Neural progenitor cell (in vitro differentiated cells): ENCODE measurements around the gene STX8. TPM values are rescaled to one million over a fixed set of nuclear protein-coding genes. Genes with fewer than 3 reads are reported as not detected.
A peak's percentile ranks its signal among the peaks of the same experiment; 100 is the strongest.

ENCODE experiments used
- DNase-seq: peaks from one replicate; pipeline ENCODE4 v3.0.0-alpha.2; 2016; ENCODE audit warnings: low spot score
- H2AFZ ChIP-seq: fragments of 200-600 bp; sonication (generic); replicated peaks from 2 replicates; pipeline ENCODE4 v1.6.1; 2016; ENCODE audit warnings: antibody characterized with exemption
- H3F3A ChIP-seq: fragments of 200-600 bp; sonication (generic); 2 replicates; pipeline ENCODE4 v1.6.1; 2016; ENCODE audit warnings: antibody characterized with exemption, low read depth
- H3K27ac ChIP-seq: fragments of 200-600 bp; sonication (generic); 2 replicates; pipeline ENCODE4 v1.5.1; 2016; ENCODE audit warnings: mild to moderate bottlenecking
- H3K27me3 ChIP-seq: fragments of 200-600 bp; sonication (generic); 2 replicates; pipeline ENCODE4 v1.6.1; 2016; ENCODE audit warnings: mild to moderate bottlenecking, moderate library complexity
- H3K36me3 ChIP-seq: fragments of 200-600 bp; sonication (generic); 2 replicates; pipeline ENCODE4 v1.5.1; 2016
- H3K4me1 ChIP-seq: fragments of 200-600 bp; sonication (generic); 2 replicates; pipeline ENCODE4 v1.6.1; 2016; ENCODE audit warnings: mixed run types
- H3K4me2 ChIP-seq: fragments of 200-600 bp; sonication (generic); 2 replicates; pipeline ENCODE4 v1.6.1; 2016
- H3K4me3 ChIP-seq: fragments of 200-600 bp; sonication (generic); 2 replicates; pipeline ENCODE4 v1.5.1; 2016
- H3K79me2 ChIP-seq: fragments of 200-600 bp; sonication (generic); 2 replicates; pipeline ENCODE4 v1.6.1; 2016; ENCODE audit warnings: low read depth
- H3K9ac ChIP-seq: fragments of 200-600 bp; sonication (generic); 2 replicates; pipeline ENCODE4 v1.6.1; 2016
- H3K9me3 ChIP-seq: fragments of 200-600 bp; sonication (generic); 2 replicates; pipeline ENCODE4 v1.5.1; 2016; ENCODE audit warnings: low read depth
- H4K20me1 ChIP-seq: fragments of 200-600 bp; sonication (generic); 2 replicates; pipeline ENCODE4 v1.6.1; 2016; ENCODE audit warnings: low read depth
- H3K27ac Mint-ChIP-seq: 3 replicates; pipeline ENCODE4 v1.8.0; 2021; ENCODE audit warnings: mixed read lengths
- H3K27me3 Mint-ChIP-seq: 2 replicates; pipeline ENCODE4 v1.8.0; 2022; ENCODE audit warnings: low read depth, mild to moderate bottlenecking, inconsistent platforms, moderate library complexity, mixed read lengths; ENCODE audit not compliant: insufficient read depth
- H3K36me3 Mint-ChIP-seq: 3 replicates; pipeline ENCODE4 v1.8.0; 2021; ENCODE audit warnings: mixed read lengths
- H3K4me1 Mint-ChIP-seq: 3 replicates; pipeline ENCODE4 v1.8.0; 2021; ENCODE audit warnings: mixed read lengths
- H3K4me3 Mint-ChIP-seq: 3 replicates; pipeline ENCODE4 v1.8.0; 2021; ENCODE audit warnings: mild to moderate bottlenecking, moderate library complexity, mixed read lengths
- H3K9me3 Mint-ChIP-seq: 3 replicates; pipeline ENCODE4 v1.8.0; 2020; ENCODE audit warnings: mixed read lengths
- CTCF ChIP-seq: fragments of 200-600 bp; sonication (generic); IDR thresholded peaks from 2 replicates; pipeline ENCODE4 v1.5.1; 2017; ENCODE audit warnings: antibody characterized with exemption, mild to moderate bottlenecking
- EZH2 ChIP-seq: fragments of 200-600 bp; sonication (generic); IDR thresholded peaks from 2 replicates; pipeline ENCODE4 v1.6.1; 2017; ENCODE audit warnings: antibody characterized with exemption, mild to moderate bottlenecking, moderate library complexity
- EZH2phosphoT487 ChIP-seq: fragments of 200-600 bp; sonication (generic); IDR thresholded peaks from 2 replicates; pipeline ENCODE4 v1.6.1; 2017; ENCODE audit warnings: antibody characterized with exemption
- total RNA-seq: library from RNA; depleted of rRNA; stranded (reverse); fragments of >200 nt; gene quantifications from 2 replicates; pipeline ENCODE4 v1.2.3, GENCODE V29; 2015; ENCODE audit warnings: low replicate concordance

STX8 gene
- total RNA-seq, 1 donor from 2014 or later, result 79.7 TPM

DNA sequence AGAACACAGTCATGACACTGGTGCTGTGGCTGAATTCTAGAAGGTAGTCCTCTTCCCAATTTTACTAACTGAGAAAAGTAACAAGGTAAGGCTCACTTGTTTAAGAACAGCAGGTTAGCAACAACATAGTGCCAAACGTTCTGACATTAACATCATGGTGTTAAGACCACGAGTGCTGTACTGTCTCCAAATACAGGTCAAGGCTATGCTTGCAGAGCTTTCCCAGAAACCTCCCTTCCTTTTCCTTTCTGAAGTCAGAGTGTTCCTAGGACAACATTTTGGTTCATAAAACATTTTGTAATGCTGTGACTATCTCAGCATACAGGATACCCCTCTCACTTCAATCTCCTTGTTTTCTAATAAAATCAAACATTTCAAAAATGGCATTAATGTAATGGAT is 144.0 kb downstream of the STX8 start:
- H3K4me1 Mint-ChIP-seq, result peaks cover 7% of the 10 kb centered on the region
- Histone ChIP-seq H3K36me3 (no peaks in the 10 kb centered on the region), H3K9me3 (no peaks in the 10 kb centered on the region), H3K4me1 (no peaks in the 10 kb centered on the region), H3K27me3 (no peaks in the 10 kb centered on the region), H3F3A (peaks cover 4% of the 10 kb centered on the region), H4K20me1 (no peaks in the 10 kb centered on the region), H3K4me3 (no peak overlapping the region), H3K27ac (no peak overlapping the region), H2AFZ (no peak overlapping the region), H3K79me2 (no peaks in the 10 kb centered on the region), H3K4me2 (no peak overlapping the region), H3K9ac (no peak overlapping the region)
- H3K36me3 Mint-ChIP-seq, result no peaks in the 10 kb centered on the region
- TF ChIP-seq EZH2 (no peak), CTCF (no peak), EZH2phosphoT487 (no peak)
- peaks cover 3% of the 10 kb centered on the region for H3K27me3 Mint-ChIP-seq
- H3K9me3 Mint-ChIP-seq, result no peaks in the 10 kb centered on the region
- no peak for DNase-seq
- no peak overlapping the region for H3K4me3 Mint-ChIP-seq
- no peak overlapping the region for H3K27ac Mint-ChIP-seq

DNA sequence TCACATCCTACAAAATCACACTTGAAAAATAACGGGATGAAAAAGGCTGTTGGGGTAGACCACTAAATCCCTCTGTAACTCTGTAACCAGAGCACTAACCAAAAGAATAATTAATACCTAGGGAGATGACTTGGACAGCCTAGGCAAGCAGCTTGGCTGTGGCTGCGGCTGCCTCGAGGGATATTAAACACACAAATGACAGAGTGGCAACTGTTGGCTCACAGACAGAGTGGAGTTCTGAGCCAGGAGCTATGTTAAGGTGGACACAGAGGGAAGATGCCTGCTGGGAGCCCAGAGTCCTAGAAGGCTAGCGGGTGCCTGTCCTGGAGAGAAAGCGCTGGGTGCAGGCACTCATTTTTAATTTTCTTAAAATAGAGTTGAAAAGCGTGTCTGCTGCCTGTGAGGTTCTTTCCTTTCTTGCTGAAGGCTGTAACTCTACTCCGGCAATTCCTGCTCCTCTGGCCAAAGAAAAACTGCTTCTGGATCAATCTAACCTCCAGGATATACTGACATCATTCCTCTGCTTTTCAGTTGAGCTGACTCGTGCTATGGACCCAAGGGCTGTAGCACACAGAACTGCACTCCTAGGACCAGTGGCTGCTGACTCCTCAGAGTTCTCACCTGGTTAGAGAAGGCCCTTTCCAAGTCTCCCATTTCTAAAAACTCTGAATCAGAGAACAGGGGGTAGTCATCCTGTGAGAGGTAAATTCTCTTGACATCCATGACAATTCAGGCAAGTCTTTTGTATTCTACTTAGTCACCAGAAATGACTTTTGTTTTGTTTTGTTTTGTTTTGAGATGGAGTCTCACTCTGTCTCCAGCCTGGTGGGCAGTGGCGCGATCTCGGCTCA is 147.9 kb downstream of the STX8 start:
- DNase-seq, result no peak
- no peaks in the 10 kb centered on the region for H3K27me3 Mint-ChIP-seq
- H3K27me3 ChIP-seq, result no peaks in the 10 kb centered on the region
- peaks cover 7% of the 10 kb centered on the region for H3F3A ChIP-seq
- no peaks in the 10 kb centered on the region for H4K20me1 ChIP-seq
- H3K27ac ChIP-seq, result no peak overlapping the region
- H3K36me3 Mint-ChIP-seq, result no peaks in the 10 kb centered on the region
- no peaks in the 10 kb centered on the region for H3K9me3 ChIP-seq
- H3K4me3 ChIP-seq, result no peak overlapping the region
- no peak overlapping the region for H2AFZ ChIP-seq
- peaks cover 8% of the 10 kb centered on the region for H3K4me1 ChIP-seq
- peaks cover 2% of the 10 kb centered on the region for H3K4me1 Mint-ChIP-seq
- no peak overlapping the region for H3K9ac ChIP-seq
- no peaks in the 10 kb centered on the region for H3K79me2 ChIP-seq
- H3K9me3 Mint-ChIP-seq, result no peaks in the 10 kb centered on the region
- no peaks in the 10 kb centered on the region for H3K36me3 ChIP-seq
- no peak overlapping the region for H3K4me3 Mint-ChIP-seq
- TF ChIP-seq EZH2 (no peak), CTCF (no peak), EZH2phosphoT487 (no peak)
- H3K27ac Mint-ChIP-seq, result peak overlapping the region; percentile 78
- H3K4me2 ChIP-seq, result no peak overlapping the region

DNA sequence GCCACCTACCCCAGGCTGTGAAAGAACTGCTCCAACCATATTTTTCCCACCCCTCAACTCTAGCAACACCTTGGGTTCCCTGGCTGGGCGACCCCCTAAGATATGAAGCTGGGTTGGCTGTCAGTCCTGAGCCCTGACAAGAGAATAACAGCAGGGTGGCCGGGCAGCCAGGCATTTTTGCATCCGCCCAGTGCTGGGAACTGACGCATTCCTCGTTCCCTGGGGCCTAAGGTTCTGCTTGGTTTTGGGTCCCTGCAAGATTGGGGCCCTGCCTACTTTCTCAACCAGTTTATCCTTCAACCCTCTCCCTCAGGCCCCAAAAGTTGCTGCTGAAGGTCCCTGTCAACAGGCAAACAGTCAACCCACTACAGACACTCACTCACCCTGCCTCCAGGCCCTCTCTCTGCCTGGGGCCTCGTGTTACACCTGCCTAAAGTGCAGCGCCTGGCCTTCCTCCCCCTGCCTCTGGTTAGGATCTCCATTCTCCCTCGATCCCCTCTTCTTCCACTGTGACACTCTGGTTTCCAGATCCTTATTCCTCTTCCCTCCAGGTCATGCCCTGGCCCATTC is 151.5 kb downstream of the STX8 start:
- Histone ChIP-seq H3K27me3 (no peaks in the 10 kb centered on the region), H3F3A (peaks cover 3% of the 10 kb centered on the region), H3K4me3 (no peak overlapping the region), H3K4me2 (no peak overlapping the region), H2AFZ (no peak overlapping the region), H3K9me3 (no peaks in the 10 kb centered on the region), H4K20me1 (no peaks in the 10 kb centered on the region), H3K4me1 (peaks cover 8% of the 10 kb centered on the region), H3K9ac (no peak overlapping the region), H3K27ac (no peak overlapping the region), H3K36me3 (no peaks in the 10 kb centered on the region), H3K79me2 (no peaks in the 10 kb centered on the region)
- H3K4me3 Mint-ChIP-seq, result no peak overlapping the region
- DNase-seq, result no peak
- TF ChIP-seq CTCF (no peak), EZH2 (no peak), EZH2phosphoT487 (no peak)
- H3K27ac Mint-ChIP-seq, result peak overlapping the region; percentile 17
- peaks cover 3% of the 10 kb centered on the region for H3K27me3 Mint-ChIP-seq
- peaks cover 2% of the 10 kb centered on the region for H3K4me1 Mint-ChIP-seq
- H3K9me3 Mint-ChIP-seq, result peaks cover 13% of the 10 kb centered on the region
- peaks cover 2% of the 10 kb centered on the region for H3K36me3 Mint-ChIP-seq
